GM21529 (cell line): ENCODE measurements around the gene SLC22A23.

Experiments used
- ATAC-seq: cut with Tn5 transposase; IDR thresholded peaks from one replicate; pipeline ENCODE4 v1.9.1; 2021; ENCODE audit not compliant: unreplicated experiment

The SLC22A23 gene

GRCh38 chr6:3471711-3472110 is 14.9 kb upstream of the SLC22A23 start:
- ATAC-seq: no peak

- no peak for ATAC-seq
Observed at GRCh38 chr6:3471286-3471685, 14.4 kb upstream of the SLC22A23 start.

- ATAC-seq: no peak
Observed at GRCh38 chr6:3468585-3468984, 11.7 kb upstream of the SLC22A23 start.

GRCh38 chr6:3467996-3468395 is 11.1 kb upstream of the SLC22A23 start:
- no peak for ATAC-seq

GRCh38 chr6:3466488-3467219 is 9.8 kb upstream of the SLC22A23 start:
- ATAC-seq: no peak

GRCh38 chr6:3460253-3460652 is 3.4 kb upstream of the SLC22A23 start:
- ATAC-seq: no peak

- no peak for ATAC-seq
Observed at GRCh38 chr6:3458706-3459421, 2.0 kb upstream of the SLC22A23 start.

GRCh38 chr6:3457710-3458602 is 1.1 kb upstream of the SLC22A23 start:
- ATAC-seq: no peak

GRCh38 chr6:3456395-3456897 is 404 bp downstream of the SLC22A23 start:
- ATAC-seq: peak; percentile 20

- ATAC-seq: no peak
Observed at GRCh38 chr6:3455569-3456394, 1.1 kb downstream of the SLC22A23 start.

- no peak for ATAC-seq
Observed at GRCh38 chr6:3455147-3455568, 1.7 kb downstream of the SLC22A23 start.

GRCh38 chr6:3454273-3455010 is 2.4 kb downstream of the SLC22A23 start:
- ATAC-seq: no peak

- ATAC-seq: no peak
Observed at GRCh38 chr6:3453413-3454272, 3.2 kb downstream of the SLC22A23 start.

GRCh38 chr6:3451498-3451897 is 5.4 kb downstream of the SLC22A23 start:
- no peak for ATAC-seq

GRCh38 chr6:3450888-3451287 is 6.0 kb downstream of the SLC22A23 start:
- ATAC-seq: no peak

- peak; percentile 49 for ATAC-seq
Observed at GRCh38 chr6:3449750-3450305, 7.0 kb downstream of the SLC22A23 start.

GRCh38 chr6:3449321-3449720 is 7.5 kb downstream of the SLC22A23 start:
- ATAC-seq: no peak

- ATAC-seq: no peak
Observed at GRCh38 chr6:3447005-3447404, 9.8 kb downstream of the SLC22A23 start.
